ENCODE results near the gene C2orf68. TPM values are rescaled to one million over a fixed set of nuclear protein-coding genes. Genes with fewer than 3 reads are reported as not detected.

Gene C2orf68
- polyA plus RNA-seq, 3 donors from 2014 or later: 11.5 to 27.9 (median 25.1) TPM

DNA sequence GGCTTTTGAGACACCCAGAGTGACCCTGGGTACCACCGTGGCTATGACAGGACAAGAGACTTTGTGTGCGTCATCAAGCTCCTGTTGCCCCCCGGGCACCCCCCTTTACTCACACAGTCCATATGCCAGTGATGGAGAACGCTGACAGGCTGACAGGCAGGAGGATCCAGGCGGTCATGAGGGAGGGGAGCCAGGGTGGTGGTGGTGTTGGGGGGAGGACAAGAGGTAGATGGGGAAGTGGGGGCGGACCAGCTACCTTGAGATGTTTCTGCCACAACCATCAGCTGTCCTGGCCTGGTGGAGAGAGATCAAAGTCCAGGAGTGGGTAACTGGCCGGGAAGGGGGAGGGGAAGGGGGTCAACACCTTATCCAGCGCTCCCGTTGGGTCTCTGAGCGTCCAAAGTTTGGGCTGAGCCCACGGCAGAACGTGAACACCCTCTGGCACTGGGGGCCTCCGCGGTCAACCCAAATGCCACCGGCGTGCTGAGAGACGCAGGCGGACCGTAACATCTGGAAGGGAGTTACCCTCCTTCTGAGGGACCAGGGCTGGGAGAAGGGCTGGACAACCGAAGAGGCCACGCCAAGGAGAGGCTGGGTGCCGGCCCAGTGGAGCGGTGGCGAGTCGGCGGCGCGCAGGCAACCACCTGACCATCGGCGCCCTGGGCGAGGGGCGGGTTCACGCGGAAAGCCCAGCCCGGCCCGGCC lies 9.9 kb downstream of the C2orf68 start:
- DNase-seq: no peak
- H3K27ac Mint-ChIP-seq: peak overlapping the region; percentile 34 to 87 (median 76)
- H3K4me1 Mint-ChIP-seq: peaks cover 26 to 40% of the 10 kb centered on the region in 2 donors
- H3K9me3 Mint-ChIP-seq: no peaks in the 10 kb centered on the region
- no peaks in the 10 kb centered on the region for H3K36me3 Mint-ChIP-seq
- peak overlapping the region; percentile 80 to 87 (median 85) for H3K4me3 Mint-ChIP-seq
- peaks cover 0 to 6% (median 5%) of the 10 kb centered on the region in 3 donors for H3K27me3 Mint-ChIP-seq (ENCODE audit: low read depth in 3 of 3)

- Mint-ChIP-seq H3K9me3 (no peaks in the 10 kb centered on the region), H3K36me3 (no peaks in the 10 kb centered on the region), H3K4me3 (peak overlapping the region; percentile 80 to 87 (median 85)), H3K27ac (peak overlapping the region; percentile 31 to 87 (median 64)), H3K4me1 (peaks cover 34 to 48% of the 10 kb centered on the region in 2 donors), H3K27me3 (ENCODE audit: low read depth in 3 of 3) (peaks cover 0 to 6% (median 5%) of the 10 kb centered on the region in 3 donors)
- no peak for DNase-seq
These were observed 10.7 kb downstream of the C2orf68 start for GRCh38 chr2:85600951-85601770.

DNA sequence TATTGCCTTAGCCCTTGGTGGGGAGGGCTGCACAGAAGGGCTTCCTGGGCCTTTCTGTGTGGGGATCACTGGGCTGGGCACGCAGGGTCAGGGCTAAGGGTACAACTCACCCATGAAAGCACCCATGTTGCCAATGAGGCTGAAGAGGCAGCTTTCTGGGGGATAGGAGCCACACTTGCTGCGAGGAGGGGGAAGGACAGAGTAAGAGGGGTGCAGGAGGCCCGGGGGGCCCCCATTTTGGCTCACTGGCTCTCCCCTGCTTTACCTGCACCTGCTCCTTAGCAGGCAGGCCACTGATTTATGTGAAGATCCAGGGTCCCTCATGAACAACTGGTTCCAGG lies 11.7 kb downstream of the C2orf68 start:
- Mint-ChIP-seq H3K4me1 (peaks cover 44 to 48% of the 10 kb centered on the region in 2 donors), H3K9me3 (no peaks in the 10 kb centered on the region), H3K27me3 (ENCODE audit: low read depth in 3 of 3) (peaks cover 0 to 13% (median 9%) of the 10 kb centered on the region in 3 donors), H3K27ac (peak overlapping the region in 1 of 6 donors; percentile 64), H3K4me3 (peak overlapping the region in 2 of 5 donors; percentile 80 to 85), H3K36me3 (no peaks in the 10 kb centered on the region)
- no peak for DNase-seq

DNA sequence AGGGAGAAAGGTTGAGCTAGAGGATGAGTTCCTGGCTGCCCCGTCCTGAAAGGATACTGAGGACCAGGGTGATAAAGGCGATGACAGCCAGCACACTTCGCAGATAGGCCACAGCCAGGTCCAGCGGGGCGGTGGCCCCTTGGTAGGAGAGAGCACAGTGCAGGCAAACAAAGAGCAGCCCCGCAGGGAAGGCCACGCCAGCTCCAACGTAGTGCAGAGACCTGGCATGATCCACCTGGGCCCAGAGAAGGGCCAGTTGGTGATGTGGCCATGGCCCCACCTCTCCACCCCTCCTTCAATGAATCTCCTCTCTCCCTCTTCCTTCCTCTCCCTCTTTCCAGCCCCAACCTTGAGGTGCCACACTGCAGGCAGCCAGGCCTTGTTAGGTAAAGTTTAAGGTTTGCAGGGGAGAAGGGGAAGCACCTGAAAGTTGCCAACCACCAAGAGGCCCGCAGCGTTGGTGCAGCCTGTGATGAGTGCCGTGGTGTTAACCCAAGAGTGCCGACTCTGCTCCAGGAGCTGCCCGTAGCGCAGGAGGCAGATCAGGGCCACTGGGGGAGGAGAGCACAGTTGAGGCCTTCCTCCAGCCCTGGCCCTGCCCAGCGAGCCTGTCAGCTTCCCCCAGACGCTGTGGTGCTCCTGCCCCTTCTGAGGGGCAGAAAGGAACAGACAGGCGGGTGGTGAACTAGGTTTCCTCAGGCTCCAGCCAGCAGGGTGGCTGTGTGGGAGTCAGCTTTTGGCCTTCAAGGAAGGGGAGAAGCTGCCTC lies 12.2 kb downstream of the C2orf68 start:
- Mint-ChIP-seq H3K4me3 (no peak overlapping the region), H3K4me1 (peaks cover 46 to 48% of the 10 kb centered on the region in 2 donors), H3K27me3 (ENCODE audit: low read depth in 3 of 3) (peaks cover 0 to 14% (median 9%) of the 10 kb centered on the region in 3 donors)

DNA sequence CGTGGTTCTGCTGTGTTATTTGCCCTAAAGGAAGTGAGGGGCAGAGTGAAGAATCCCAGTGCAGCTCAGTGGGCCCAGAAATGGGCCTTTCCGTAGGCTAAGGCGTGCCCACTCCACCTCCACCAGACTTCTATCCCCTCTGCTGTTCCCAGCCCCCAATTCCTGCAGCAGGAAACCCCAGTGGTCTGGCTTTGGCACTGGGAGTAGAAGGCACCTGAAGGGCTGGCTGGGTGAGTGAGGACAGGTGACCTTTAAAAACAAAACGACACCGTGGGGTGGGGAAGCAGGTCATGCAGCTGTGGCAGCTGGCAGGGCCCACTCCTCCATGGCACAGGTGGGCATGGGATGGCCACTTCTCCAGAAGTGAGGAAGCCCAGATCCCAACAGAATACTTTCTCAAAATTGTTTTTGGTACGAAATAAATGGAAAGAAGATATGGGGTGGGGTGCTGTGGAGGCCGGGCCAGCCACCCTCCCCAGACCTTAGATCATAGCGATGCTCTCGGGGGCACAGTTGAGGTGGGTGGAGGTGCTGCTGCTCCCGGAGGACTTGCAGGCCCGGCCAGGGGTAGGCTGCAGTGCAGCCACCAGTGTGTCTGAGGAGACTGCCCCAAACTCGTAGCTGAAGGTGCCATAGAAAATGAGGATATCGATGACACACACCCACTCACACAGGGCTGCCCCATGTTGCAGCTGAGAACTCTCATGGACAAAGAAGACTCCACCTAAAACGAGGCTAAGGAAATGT lies 13.1 kb downstream of the C2orf68 start:
- H3K4me3 Mint-ChIP-seq: no peak overlapping the region
- no peak for DNase-seq
- no peaks in the 10 kb centered on the region for H3K9me3 Mint-ChIP-seq
- H3K4me1 Mint-ChIP-seq: peaks cover 48 to 49% of the 10 kb centered on the region in 2 donors
- peaks cover 0 to 14% (median 7%) of the 10 kb centered on the region in 3 donors for H3K27me3 Mint-ChIP-seq (ENCODE audit: low read depth in 3 of 3)
- no peaks in the 10 kb centered on the region for H3K36me3 Mint-ChIP-seq
- no peak overlapping the region for H3K27ac Mint-ChIP-seq

More for the DNA sequence above, 12.2 kb downstream of the C2orf68 start:
- Mint-ChIP-seq H3K9me3 (no peaks in the 10 kb centered on the region), H3K36me3 (no peaks in the 10 kb centered on the region), H3K27ac (peak overlapping the region in 1 of 6 donors; percentile 29)
- no peak for DNase-seq

GRCh38 chr2:85597241-85597640 lies 14.6 kb downstream of the C2orf68 start:
- peaks cover 0 to 14% (median 4%) of the 10 kb centered on the region in 3 donors for H3K27me3 Mint-ChIP-seq (ENCODE audit: low read depth in 3 of 3)
- H3K36me3 Mint-ChIP-seq: no peaks in the 10 kb centered on the region
- H3K4me1 Mint-ChIP-seq: peaks cover 37 to 40% of the 10 kb centered on the region in 2 donors
- H3K4me3 Mint-ChIP-seq: peak overlapping the region; percentile 57 to 98 (median 96)
- H3K27ac Mint-ChIP-seq: peak overlapping the region in 1 of 6 donors; percentile 21
- H3K9me3 Mint-ChIP-seq: no peaks in the 10 kb centered on the region
- DNase-seq: no peak

GRCh38 chr2:85596486-85597143 lies 15.3 kb downstream of the C2orf68 start:
- Mint-ChIP-seq H3K4me1 (peaks cover 33 to 35% of the 10 kb centered on the region in 2 donors), H3K27me3 (ENCODE audit: low read depth in 3 of 3) (peaks cover 0 to 12% (median 4%) of the 10 kb centered on the region in 3 donors), H3K36me3 (no peaks in the 10 kb centered on the region), H3K27ac (peak overlapping the region in 5 of 6 donors; percentile 24 to 96 (median 91)), H3K4me3 (peak overlapping the region; percentile 95 to 99 (median 98)), H3K9me3 (no peaks in the 10 kb centered on the region)
- no peak for DNase-seq

GRCh38 chr2:85596026-85596333 lies 15.9 kb downstream of the C2orf68 start:
- Mint-ChIP-seq H3K27ac (peak overlapping the region; percentile 91 to 97 (median 96)), H3K9me3 (no peaks in the 10 kb centered on the region), H3K36me3 (no peaks in the 10 kb centered on the region), H3K4me3 (peak overlapping the region; percentile 95 to 99 (median 98)), H3K4me1 (peaks cover 32 to 33% of the 10 kb centered on the region in 2 donors), H3K27me3 (ENCODE audit: low read depth in 3 of 3) (peaks cover 0 to 9% (median 4%) of the 10 kb centered on the region in 3 donors)
- DNase-seq: no peak

- DNase-seq: peak; percentile 89 to 91 (median 91)
- Mint-ChIP-seq H3K27ac (peak within 1 kb of the TSS; percentile 91 to 97 (median 96)), H3K9me3 (no peaks in the 10 kb centered on the region), H3K27me3 (ENCODE audit: low read depth in 3 of 3) (peaks cover 0 to 9% (median 4%) of the 10 kb centered on the region in 3 donors), H3K4me3 (peak within 1 kb of the TSS; percentile 95 to 99 (median 98)), H3K4me1 (peaks cover 32 to 33% of the 10 kb centered on the region in 2 donors), H3K36me3 (no peaks in the 10 kb centered on the region)
These were observed 16.4 kb downstream of the C2orf68 start, which contains the start of gene RNF181 for GRCh38 chr2:85595301-85596025. RNF181 (plus strand) TSS chr2:85595745; CDS start chr2:85595764, 19 bp downstream.

DNA sequence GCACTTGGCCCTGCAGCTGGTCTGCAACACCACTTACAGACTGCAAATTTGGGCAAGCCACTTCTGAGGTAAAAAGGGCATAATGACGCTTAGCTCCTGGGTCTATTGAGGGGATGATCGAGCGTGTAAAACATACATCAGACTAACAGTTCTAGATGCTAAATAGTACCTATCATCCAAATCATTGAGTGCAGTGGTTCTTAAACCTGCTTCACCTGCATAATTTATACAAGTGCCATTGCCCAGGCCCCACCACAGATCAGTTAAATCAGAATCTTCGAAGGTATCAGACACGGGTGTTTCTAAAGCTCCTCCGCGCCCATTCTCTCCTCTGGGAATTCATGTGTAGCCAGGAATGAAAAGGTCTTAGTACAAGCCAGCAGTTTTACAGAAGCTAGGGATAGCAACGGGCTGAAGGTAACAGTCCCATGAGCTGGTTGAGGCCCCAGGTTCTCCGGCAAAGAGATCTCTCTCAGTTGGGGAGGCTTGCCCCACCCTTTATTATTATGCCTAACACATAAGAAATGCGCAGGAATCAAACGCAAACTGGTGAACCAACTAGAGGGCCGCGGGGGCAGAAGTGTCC lies 17.1 kb downstream of the C2orf68 start:
- peak overlapping the region; percentile 91 to 97 (median 96) for H3K27ac Mint-ChIP-seq
- peak overlapping the region; percentile 95 to 99 (median 98) for H3K4me3 Mint-ChIP-seq
- H3K36me3 Mint-ChIP-seq: no peaks in the 10 kb centered on the region
- peaks cover 0 to 9% (median 4%) of the 10 kb centered on the region in 3 donors for H3K27me3 Mint-ChIP-seq (ENCODE audit: low read depth in 3 of 3)
- H3K4me1 Mint-ChIP-seq: peaks cover 33 to 38% of the 10 kb centered on the region in 2 donors
- no peaks in the 10 kb centered on the region for H3K9me3 Mint-ChIP-seq
- DNase-seq: no peak

- Mint-ChIP-seq H3K9me3 (no peaks in the 10 kb centered on the region), H3K4me3 (peak overlapping the region in 3 of 5 donors; percentile 38 to 54 (median 39)), H3K4me1 (peaks cover 37 to 47% of the 10 kb centered on the region in 2 donors), H3K27me3 (ENCODE audit: low read depth in 3 of 3) (peaks cover 0 to 9% (median 4%) of the 10 kb centered on the region in 3 donors), H3K36me3 (peaks cover 0 to 3% (median 0%) of the 10 kb centered on the region in 3 donors), H3K27ac (no peak overlapping the region)
- no peak for DNase-seq
These were observed 18.8 kb downstream of the C2orf68 start for GRCh38 chr2:85593023-85593422.
